Amniotic stem cell (primary cell): ENCODE data around the gene ACSF2.
"Not testable (repeated sequence)": the region's sequence is repeated elsewhere in the genome, so short reads cannot be mapped to it uniquely, and the experiment has no call there.

Source experiments
- DNase-seq: peaks from one replicate; lab custom pipeline; 2025; lab: John Stamatoyannopoulos, UW

The ACSF2 gene

DNA sequence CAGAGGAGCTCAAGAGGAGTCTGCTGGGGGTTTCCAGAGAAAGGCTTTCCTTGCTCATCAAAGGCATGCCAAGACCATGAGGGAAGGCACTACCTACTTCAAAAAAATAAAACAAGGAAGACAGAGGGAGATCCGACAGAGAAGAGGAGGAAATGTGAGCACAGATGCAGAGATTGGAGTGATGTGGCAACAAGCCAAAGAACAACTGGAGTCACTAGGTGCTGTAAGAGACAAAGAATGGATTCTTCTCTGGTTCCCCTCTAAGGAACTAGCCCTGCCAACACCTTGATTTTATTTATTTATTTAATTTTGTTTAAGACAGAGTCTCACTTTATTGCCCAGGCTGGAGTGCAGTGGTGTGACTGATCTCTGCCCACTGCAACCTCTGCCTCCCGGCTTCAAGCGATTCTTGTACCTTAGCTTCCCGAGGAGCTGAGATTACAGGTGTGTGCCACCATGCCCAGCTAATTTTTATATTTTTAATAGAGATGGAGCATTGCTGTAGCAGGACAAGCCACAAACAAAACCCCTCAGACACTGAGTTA, 13.8 kb upstream of the ACSF2 start:
- no peak for DNase-seq

DNA sequence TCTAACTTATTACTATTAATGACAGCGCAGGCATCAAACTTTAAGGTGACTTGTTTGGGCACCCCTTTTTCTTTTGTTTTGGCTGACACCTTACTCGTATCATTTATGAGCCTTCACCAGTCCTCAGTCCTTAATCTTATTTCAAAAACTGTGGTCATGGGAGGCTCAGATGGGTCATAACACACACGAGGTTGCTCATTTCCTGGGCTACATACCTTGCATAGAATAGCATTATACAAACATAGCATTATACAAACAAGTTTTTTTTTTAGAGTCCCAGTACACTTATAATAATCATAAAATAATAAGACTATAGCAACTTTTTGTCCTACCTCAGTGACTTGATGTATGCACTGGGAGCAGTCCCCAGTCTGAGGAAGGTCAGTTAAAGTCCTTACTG, 11.2 kb upstream of the ACSF2 start:
- DNase-seq: no peak

DNA sequence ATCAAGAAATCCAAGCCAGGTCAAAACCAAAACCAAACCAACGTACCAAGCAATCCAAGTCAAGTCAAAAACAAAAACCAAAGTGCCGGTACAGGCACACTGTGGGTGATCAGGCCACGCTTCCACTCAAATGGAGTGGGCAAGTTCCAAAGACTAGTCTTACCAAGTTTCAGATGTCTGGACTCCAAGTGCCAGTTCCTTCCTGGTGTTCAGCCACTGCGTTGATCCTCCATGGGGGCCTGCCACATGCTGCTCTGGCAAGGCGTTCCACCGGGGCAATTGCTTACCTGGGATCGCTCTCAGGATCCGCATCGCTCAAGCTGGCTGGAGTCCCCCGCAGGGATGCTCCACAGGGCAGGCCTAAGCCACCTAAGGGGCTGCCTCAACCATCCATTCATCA, 6.4 kb upstream of the ACSF2 start:
- DNase-seq: not testable (repeated sequence)

DNA sequence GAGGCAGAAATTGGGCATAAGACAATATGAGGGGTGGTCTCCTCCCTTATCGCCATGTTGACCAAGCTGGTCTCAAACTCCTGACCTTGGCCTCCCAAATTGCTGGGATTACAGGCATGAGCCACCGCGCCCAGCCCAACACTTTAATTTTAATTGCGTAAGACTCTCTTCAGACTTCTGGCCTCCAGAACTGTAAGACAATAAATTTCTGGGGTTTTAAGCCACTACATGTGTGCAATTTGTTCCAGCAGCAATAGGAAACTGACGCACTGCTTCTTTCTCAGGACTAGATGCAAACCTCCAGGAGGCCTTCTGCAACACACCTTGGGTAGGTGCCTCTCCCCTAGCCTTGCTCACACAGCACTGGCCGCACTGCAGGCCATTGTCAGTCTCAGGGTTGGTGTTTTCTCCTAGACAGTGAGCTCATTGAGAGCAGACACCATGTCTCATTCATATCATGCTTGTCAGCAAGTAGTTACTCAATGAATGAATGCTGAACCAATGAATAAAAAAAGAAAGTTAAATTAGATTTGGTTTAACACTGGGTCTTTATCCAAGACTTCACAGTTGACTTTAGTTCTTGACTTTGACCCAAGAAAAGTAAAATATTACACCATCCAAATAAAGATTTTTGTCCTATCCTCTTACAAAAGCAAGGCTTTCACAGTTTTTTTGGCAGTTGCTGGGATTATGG, 5.5 kb upstream of the ACSF2 start:
- no peak for DNase-seq

DNA sequence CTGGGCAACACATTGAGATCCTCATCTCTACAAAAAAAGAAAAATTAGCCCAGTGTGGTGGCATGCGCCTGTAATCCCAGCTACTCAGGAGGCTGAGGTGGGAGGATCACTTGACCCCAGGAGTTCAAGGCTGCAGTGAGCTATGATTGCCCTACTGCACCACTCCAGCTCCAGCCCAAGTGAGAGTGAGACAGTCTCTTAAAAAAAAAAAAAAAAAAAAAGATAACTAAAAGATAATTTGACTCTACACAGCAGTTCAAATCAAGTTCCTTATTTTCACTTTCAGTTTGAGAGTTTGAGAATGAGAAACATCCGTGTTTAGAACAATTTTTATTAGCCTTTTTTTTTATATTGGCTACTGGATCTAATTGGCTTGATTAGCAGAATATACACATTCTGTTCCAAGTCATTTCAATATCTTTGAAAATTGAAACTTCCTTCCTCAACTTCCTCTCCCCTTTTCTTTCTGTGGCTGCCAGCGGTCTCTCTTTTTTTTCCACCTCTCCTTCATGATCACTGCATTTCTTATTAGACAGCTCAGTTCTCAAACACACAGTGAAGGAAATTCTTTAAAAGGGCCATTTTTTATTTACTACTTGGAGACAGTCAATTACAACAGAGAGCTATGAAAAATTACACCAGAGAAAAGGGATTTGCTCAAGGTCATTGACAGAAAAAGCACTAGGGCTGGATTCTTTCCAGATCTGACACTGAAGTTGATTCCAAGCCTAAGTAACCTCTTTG, 4.5 kb upstream of the ACSF2 start:
- no peak for DNase-seq

DNA sequence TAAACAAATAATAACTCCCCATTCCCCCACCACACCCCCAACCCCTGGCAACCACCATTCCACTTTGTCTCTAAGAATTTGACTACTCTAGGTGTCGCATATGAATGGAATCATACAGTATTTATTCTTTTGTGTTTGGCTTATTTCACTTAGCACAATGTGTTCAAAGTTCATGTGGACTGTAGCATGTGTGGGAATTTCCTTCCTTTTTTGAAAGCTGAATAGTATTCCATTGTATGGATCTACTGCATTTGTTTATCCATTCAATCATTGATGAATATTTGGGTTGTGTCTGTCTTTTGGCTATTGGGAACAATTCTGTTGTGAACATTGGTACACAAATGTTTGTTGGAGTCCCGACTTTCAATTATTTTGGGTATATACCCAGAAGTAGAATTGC, 3.3 kb upstream of the ACSF2 start:
- no peak for DNase-seq

DNA sequence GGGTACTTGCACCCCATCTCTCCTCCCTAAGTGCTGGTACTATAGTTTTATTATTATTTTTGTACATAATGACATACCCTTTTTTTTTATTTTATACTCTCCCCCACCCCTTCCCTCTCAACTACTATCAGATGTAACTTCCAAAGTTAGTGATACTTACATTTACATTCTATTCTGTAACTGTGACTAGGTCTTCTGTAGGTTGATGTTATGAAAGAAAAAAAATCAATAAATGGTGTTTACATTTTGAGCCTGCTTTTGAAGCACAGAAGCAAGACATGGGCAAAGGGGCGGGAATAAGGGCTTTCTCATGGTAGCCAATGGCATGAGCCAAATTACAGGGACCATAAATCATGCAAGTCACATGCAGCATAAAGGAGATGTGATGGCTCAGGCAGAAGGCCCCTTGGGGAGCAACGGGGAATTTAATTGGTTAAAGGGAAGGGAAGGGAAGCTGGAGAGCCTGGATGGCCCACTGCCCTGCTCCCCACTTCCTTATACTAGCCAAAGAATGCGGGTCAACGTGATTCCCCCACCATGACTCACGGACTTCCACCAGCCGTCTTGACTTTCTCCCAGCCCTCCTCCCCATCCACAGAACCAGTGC, 2.4 kb upstream of the ACSF2 start:
- DNase-seq: no peak

DNA sequence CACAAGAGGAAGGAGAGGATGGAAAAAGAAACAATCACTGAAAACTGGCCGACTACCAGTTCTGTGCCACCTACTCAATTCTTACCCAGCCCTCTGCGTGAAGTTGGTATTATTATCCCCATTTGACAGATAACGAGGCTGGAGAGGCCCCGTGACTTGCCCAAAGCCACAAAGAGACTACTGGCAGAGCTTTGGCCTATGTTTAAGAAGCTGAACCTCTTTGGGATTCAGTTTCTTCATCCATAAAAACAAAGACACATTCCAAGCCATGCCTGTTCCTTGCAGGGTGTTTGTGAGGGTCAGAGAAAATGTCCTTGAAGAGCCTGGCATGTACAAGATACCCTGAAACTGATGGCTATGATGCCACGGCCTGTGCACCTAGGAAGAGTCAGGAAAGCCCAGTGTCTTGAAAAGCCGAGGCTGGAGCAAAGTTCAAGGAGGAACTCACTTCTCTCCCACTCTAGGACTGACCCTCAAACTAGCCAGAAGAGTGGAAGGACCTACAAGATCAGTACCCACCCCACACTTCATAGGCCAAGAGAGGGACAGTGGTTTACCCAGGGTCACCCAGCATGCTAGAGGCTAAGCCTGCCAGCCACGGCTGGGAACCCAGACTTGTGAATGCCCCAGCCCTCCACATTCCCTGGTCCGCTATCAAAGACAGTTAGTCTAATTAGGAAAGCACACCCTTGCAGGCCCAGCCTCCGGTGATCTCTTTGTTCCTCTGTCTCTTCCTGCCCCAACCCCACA, 1.6 kb upstream of the ACSF2 start:
- DNase-seq: no peak

DNA sequence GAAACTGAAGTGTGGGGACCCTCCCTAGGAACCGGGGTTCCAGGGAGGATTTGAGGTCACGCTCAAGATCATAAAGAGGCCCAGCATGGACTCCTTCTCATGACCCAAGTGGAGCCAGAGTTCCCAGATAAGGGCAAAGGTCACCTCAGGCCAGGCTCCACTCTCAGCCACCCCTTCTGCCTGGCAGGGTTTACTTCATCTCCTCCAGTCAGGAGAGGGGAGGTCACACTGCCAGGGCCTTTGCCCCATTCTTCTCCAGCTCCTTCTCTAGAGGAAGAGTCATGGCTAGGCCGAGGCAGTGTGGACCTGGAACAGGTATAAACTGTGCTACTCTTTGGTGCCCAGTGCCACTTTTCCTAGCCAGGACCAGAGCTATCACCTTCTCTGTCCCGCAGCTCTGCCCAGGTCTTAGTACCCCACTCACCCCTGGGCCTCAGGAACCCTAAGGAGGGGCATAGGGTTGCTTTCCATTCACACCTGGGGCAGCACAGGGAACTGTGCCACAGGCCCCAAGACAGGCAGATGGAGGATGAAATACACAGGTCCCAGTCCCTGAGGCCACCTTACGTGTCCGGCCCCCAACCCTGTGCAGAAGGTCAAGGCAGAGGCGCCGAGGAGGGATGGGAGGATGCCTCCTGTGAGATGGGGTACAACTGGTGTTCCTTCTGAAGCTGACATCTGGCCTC, 879 bp upstream of the ACSF2 start:
- DNase-seq: no peak

DNA sequence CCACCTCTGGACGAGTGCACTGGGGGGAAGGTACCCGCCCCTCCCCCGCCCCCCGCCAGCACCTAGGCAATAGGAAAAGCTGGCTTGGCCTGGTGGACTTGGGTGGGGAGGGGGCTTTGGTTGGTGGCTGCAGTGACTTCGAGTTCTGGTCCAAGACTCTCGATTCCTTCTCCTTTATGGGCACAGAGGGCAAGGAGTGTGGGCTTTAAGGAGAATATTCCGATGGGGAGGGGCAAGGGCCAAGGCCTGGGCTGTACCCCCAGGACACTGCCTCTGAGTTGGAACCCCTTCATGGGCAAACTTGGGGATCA, 409 bp downstream of the ACSF2 start:
- no peak for DNase-seq

DNA sequence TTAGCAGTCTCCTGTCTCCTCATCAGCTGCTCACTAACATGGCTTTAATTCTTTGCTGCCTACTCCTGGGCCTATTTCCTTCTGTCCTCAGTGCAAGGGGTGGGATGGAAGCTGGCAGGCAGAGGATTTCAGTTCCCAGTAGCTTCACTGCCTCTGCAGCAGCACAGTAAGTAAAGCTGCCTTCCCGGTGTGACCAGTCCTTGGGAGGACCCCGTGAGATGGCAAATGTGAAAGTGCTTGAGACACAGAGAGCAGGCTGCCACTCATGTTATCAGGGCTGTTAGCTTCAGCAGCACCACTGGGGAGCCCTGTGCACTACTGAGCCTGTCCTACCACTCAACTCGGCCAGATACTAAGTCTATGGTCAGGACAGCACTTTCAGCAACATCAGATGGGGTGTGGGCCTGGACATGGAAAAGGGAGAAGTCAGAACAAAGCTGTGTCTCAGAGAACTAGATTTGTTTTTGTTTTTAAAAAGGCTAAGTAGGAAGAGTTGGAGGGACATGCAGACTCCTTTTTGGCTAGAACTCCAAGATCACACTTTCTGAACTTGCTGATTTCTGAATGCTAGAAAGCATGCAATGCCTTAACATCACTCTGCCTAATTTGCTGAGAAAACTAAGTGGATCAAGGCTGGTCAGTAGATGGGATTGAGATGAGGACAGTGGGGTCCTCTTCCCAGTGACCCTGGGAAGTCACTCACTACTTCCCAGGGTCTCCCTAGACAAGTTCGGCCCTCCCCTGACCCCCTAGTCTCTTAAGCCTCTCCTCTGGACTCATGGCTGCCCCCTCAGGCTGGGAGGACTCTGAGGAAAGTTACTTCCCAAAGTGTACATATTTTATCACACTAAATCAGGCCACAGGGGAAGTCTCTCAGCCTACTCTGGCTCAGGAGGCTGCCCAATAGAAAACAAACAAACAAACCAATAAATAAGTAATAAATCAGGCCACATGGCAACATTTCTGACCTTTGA, 1.1 kb downstream of the ACSF2 start:
- DNase-seq: no peak

DNA sequence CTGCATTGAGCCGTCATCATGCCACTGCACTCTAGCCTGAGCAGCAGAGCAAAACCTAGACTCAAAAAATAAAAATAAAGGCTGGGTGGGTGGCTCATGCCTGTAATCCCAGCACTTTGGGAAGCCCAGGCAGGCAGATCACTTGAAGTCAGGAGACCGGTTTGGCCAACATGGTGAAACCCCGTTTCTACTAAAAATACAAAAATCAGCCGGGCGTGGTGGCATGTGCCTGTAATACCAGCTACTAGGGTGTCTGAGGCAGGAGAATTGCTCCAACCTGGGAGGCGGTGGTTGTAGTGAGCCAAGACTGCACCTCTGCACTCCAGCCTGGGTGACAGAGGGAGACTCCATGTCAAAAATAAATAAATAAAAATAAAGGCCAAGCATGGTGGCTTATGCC, 2.1 kb downstream of the ACSF2 start:
- DNase-seq: not testable (repeated sequence)

DNA sequence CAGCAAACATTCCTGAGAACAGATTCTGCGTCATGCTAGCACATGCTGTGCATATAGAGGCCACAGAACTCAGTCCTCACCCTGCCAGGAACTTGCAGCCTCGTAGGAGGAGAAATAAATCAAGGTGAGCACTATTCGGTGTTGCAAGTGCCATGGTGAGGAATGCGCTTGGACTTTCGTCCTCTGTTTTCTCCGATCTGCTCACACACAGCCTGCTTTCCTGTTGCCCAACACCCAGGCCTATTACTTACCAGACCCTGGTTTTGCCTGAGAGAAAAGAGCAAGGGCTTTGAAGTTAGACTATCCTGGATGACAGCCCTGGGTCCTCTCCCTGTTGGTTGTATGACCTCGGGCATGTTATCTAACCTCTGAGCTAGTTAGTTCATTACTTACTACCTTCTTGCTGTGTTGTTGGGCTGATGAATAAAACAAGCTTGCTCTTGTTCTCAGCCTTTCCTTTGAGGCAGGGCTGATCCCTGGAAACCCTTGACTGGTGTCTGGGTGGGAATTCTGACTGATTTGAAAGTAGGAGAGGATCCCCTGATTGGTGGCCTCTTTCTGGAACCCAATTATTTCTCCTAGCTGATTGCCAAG, 2.9 kb downstream of the ACSF2 start:
- DNase-seq: no peak

DNA sequence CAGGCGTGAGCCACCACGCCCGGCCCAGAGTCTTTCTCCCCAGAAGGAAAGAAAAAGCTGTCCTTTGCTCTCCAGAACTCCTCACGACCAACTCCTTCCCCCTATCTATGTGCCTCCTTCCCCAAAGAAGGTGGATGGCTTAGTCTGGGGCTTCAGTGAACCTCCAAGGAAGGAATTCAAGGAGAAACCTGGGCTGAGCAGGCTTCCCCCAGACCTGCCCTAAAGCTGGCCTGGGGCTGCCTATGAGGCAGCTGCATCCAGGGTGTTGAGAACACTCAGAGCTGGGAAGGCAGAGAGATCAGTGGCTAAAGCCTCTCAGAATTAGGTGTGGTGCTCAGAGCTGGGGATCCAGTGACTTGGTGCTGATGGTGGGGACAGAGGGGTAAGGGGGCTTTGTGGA, 3.8 kb downstream of the ACSF2 start:
- no peak for DNase-seq

DNA sequence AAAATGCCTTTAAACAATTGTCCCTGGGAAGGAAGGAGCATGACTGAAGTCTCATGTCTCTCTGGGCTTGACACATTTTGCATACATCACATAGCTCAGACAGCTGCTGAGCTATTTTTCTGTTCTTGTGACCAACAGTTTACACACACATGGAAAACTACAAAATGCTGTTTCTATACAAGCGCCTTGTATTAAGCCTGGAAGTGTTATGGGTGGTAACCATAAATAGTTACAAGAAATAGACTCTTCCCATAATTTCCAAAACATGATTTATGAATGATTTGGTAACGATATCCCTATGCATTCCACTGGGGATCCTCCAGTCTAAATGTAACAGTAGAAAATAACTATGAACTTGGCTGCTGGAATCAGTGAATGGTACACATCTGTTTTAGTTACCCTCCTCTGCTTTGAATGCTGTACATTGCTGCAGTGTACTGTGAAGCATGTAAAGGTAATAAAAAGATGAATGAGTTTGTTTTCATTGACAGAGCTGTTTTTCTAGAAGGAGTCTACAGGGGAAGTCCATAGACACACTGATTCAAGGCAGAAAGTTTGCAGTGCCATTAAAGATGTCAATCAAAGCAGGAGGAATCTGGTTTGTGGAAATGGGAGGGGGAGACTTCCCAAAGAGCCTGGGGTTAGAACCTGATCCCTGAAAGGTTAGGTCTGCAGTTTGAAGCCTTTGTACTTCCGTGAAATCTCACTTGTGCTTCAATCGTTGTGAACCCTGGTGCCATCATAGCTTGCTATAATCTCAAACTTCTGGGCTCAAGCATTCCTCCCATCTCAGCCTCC, 5.0 kb downstream of the ACSF2 start:
- no peak for DNase-seq

DNA sequence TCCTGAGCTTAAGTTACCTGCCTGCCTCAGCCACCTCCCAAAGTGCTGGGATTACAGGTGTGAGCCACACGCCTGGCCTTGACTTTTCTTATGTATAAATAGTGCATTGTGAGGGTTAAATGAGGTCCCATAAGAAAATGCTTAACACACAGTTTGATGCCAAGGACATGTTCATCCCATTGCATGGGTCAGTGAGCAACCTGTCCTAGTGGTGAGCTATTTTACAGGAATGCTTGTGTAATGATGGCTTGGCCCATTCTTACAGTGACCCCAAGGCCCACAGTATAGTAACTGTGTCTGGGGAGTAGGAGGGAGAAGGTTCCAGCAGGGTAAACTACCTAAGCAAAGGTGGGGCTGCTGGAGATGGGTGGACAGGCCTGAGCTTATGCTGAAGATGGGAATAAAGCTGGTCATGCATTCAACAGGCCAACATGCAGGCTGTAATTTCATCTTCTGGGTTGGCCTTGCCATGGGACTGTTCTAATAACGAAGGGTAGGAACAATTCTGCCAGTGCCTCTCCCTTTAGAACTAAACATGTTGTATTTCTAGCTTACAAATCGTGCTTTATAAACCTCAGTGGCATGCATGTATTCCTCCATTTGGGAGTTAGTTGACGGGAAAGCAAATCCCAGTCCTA, 6.2 kb downstream of the ACSF2 start:
- DNase-seq: no peak

DNA sequence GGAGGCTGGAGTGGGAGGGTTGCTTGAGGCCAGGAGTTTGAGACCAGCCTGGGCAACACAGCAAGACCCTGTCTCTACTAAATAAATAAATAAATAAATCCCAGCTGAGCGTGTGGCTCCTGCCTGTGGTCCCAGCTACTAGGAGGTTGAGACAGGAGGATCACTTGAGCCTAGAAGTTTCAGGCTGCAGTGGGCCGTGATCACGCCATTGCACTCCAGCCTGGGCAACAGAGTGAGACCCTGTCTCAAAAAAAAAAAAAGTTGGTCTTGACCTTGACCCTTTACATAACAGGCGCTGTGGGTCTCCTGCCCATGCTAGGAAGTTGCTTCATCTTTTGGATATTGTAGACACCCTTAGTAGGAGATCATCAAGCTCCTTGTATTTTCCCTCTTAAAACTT, 11.4 kb downstream of the ACSF2 start:
- no peak for DNase-seq

DNA sequence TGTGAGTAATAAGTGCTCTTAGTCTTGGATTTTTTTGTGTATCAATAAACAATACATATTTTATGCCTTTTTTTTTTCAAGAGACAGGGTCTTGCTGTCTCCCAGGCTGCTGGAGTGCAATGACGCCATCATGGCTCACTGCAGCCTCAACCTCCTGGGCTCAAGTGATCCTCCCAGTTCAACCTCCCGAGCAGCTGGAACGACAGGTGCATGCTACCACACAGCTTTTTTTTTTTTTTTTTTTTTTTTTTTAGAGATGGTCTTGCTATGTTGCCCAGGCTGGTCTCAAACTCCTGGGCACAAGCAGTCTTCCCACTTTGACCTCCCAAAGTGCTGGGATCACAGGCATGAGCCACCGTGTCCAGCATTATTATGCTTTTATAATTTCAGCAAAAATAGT, 13.0 kb downstream of the ACSF2 start:
- DNase-seq: no peak
